GM18505 (cell line): Measurements from ENCODE around the gene CAPZA2.

Experiments used
- ATAC-seq: cut with Tn5 transposase; IDR thresholded peaks from one replicate; pipeline ENCODE4 v1.9.1; 2021; ENCODE audit not compliant: unreplicated experiment
- POLR2A ChIP-seq: IDR thresholded peaks from 4 replicates; pipeline ENCODE4 v1.6.1; 2011; ENCODE audit warnings: borderline replicate concordance; ENCODE audit not compliant: insufficient read depth, insufficient read length; ENCODE audit errors: extremely low read depth

Gene CAPZA2

GRCh38 chr7:116873619-116874018 lies 11.2 kb downstream of the CAPZA2 start:
- no peak for ATAC-seq
- TF ChIP-seq POLR2A, result no peak

DNA sequence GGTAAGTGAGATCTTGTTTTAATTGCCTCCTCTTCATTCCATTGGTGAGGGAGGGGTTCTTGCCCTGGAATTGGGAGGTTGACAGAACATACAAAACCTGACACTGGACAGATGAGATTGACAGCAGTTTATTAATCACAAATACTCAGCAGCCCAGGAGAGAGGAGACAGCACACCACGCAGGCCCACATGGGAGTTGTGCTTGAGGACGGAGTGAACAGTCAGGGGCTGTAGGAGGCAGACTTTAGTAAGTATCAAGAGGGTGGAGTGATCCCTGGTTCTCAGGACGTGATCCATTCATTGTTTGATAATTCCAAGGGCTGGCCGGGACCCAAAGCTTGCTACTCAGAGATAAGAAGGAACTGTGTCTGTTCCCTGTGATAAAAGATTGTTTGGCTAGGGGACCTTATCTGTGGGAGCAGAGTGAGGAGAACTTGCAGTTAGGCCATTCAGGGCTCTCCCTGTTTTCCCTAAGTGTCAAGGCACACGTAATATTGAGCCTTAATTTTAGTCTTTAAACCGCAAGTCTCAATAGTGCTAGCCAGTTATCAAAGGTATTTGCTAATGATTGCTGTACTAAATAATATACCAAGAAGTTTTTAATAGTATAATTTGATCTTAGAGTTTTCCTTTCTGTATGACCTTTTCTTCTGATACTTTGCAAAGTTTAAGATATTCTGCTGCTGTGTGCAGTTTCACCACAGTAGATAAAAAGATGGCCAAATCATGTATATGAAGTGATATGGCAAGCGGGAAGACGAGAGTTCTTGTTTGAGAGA lies 14.5 kb downstream of the CAPZA2 start:
- TF ChIP-seq POLR2A, result no peak
- no peak for ATAC-seq

GRCh38 chr7:116877443-116878217 lies 15.2 kb downstream of the CAPZA2 start:
- TF ChIP-seq POLR2A, result no peak
- no peak for ATAC-seq

DNA sequence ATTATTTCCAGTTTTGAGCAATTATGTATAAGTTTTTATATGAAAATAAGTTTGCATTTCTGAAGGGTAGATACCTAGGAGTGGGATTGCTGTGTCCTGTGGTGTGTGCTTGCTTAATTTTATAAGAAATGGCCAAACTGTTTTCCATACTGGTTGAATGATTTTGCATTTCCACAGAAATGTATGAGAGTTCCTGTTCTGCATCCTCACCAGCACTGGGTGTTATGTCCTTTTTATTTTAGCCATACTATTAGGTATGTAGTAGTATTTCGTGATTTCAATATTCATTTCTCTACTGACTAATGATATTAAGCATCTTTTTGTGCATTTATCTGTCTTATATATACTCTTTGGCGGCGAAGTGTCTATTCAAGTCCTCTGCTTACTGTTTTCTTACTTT lies 22.3 kb downstream of the CAPZA2 start:
- TF ChIP-seq POLR2A, result no peak
- ATAC-seq, result no peak

DNA sequence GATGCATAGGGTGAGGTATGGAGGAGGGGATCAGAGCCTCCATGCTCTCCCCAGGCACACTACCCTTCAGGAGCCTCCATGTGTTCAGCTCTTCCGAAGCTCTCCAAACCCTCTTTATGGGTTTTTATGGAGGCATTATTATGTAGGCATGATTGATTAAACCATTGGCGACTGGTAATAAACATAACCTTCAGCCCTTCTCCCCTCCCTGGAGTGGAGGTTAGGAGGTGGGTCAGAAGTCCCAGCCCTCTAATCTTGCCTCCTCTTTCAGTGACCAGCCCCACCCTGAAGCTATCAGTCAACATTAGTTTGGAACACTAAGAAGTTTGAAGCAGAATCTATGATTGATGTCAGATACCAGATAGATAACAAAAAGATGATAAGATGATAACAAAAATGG lies 23.3 kb downstream of the CAPZA2 start:
- TF ChIP-seq POLR2A, result no peak
- ATAC-seq, result no peak

DNA sequence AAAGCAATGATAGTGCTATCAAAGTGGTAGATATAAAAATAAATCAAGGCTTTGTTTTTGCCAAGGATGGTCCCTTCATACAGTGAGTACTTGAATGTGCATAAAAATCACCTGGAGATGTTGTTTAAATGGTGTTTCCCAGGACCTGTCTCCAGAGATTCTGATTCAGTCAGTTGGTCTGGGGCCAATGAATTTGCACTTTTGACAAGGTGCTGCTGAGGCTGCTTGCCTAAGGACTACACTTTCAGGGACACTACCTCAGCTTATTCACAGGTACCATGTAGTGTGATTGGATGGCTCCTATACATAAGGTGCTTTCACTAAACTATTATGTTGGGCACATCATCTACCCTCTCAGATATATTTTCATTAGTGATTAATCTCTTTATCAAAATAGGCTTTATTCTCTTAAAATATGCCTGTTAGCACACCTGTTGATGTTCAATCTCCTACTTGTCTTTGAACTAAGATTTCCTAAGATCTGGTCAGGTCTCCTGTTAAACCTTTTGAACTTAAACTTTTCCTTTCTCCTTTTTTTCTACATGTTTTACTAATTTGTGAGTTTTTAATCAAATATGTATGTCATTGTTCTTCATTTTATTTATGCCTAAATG lies 24.3 kb downstream of the CAPZA2 start:
- TF ChIP-seq POLR2A, result no peak
- ATAC-seq, result no peak

- no peak for TF ChIP-seq POLR2A
- ATAC-seq, result no peak
Measured at GRCh38 chr7:116888895-116889294, 26.5 kb downstream of the CAPZA2 start.

GRCh38 chr7:116895849-116896248 lies 33.5 kb downstream of the CAPZA2 start:
- ATAC-seq, result no peak

GRCh38 chr7:116897661-116898060 lies 35.3 kb downstream of the CAPZA2 start:
- no peak for TF ChIP-seq POLR2A
- ATAC-seq, result no peak

More at GRCh38 chr7:116895849-116896248, 33.5 kb downstream of the CAPZA2 start:
- no peak for TF ChIP-seq POLR2A

DNA sequence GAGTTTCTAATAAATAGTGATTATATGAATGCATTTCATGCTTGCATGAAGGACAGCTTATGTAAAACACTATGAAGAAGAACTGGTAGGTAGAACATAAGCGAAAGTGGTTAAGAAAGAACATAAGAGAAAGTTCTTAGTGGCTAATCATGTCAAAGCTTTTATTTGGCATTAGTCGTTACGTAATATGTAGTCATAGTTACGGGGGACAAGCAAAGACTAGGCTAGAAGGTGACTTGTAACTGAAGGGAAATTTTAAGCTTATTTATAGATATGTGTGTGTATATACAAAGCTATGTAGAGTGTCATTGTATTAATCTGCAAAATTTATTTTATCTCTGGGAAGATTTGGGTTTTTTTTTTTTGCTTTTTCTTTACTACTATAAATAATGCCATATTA lies 36.9 kb downstream of the CAPZA2 start:
- no peak for ATAC-seq
- TF ChIP-seq POLR2A, result no peak

DNA sequence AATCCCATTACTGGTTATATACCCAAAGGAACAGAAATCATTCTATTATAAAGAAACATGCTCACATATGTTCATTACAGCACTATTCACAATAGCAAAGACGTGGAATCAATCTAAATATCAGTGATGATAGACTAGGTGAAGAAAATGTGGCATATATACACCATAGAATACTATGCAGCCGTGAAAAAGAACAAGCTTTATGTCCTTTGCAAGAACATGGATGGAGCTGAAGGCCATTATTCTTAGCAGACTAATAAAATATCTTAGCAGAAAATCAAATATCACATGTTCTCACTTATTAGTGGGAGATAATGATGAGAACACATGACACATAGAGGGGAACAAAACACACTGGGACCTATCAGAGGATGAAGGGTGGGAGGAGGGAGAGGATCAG lies 38.8 kb downstream of the CAPZA2 start:
- TF ChIP-seq POLR2A, result no peak
- no peak for ATAC-seq

DNA sequence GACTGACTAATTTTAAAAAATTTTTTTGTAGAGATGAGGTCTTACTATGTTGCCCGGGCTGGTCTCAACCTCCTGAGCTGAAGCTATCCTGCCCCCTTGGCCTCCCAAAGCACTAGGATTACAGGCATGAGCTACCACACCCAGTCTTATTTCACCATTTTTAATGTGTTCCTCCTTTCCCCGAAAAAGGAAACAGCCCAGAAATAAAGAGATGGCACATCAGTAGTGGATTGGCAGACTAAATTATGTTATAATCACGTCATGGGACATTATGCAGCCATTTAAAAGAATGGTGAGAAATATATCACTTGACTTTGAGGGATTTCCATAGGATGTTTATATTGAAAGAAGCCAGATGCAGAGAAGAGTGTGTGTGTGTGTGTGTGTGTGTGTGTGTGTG lies 40.5 kb downstream of the CAPZA2 start:
- no peak for ATAC-seq
- no peak for TF ChIP-seq POLR2A

- no peak for ATAC-seq
- TF ChIP-seq POLR2A, result no peak
Measured at GRCh38 chr7:116906391-116906790, 44.0 kb downstream of the CAPZA2 start.

DNA sequence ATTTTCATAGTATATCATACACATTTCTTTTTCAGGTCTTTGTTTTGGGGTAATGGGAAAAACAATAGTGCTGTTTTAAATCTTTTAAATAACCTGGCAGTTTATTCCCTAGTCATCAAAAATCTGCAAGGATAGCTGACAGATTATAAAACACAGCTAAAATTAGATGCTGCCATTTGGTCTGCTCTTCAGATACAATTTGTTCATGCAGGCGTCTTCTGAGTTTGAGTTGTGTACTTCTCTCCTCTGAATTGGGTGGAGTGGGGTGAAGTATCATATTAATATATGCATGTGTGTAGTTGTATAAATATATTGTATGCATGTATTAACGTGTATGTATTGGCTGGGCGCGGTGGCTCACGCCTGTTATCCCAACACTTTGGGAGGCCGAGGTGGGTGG lies 48.0 kb downstream of the CAPZA2 start:
- TF ChIP-seq POLR2A, result no peak
- ATAC-seq, result no peak

DNA sequence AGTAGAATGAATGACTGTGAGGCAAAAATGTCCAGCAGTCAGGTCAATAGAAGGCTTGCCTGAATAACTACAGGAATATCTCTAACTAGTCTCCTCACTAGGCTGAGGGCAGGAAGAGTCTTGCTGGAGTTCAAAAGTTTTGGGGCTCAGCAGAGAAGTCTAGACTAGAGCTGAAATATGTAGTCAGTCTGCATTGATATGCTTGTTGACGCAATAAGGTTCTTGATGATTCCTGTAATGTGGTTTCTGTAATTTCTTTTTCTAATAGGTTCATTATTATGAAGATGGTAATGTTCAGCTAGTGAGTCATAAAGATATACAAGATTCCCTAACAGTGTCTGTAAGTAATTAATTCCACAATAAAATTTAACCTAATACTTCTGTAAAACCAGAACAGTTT lies 49.4 kb downstream of the CAPZA2 start:
- ATAC-seq, result no peak
- TF ChIP-seq POLR2A, result no peak
